NCI-H1436 (cell line): ENCODE measurements around the gene GRK6.
A peak's percentile ranks its signal among the peaks of the same experiment; 100 is the strongest.

Source experiments
- DNase-seq: peaks from one replicate; lab custom pipeline; 2025; lab: John Stamatoyannopoulos, UW

The GRK6 gene

GRCh38 chr5:177453852-177454396 is 27.4 kb downstream of the GRK6 start:
- no peak for DNase-seq

- DNase-seq: peak; percentile 70
These were observed 28.0 kb downstream of the GRK6 start for GRCh38 chr5:177454397-177455035.

GRCh38 chr5:177455036-177455660 is 28.7 kb downstream of the GRK6 start:
- DNase-seq: peak; percentile 68

- DNase-seq: peak; percentile 83
These were observed 29.4 kb downstream of the GRK6 start for GRCh38 chr5:177455661-177456590.

GRCh38 chr5:177456591-177456964 is 30.1 kb downstream of the GRK6 start:
- DNase-seq: no peak

- DNase-seq: peak; percentile 79
These were observed 30.7 kb downstream of the GRK6 start for GRCh38 chr5:177456976-177457851.

GRCh38 chr5:177457852-177458681 is 31.6 kb downstream of the GRK6 start:
- no peak for DNase-seq

- DNase-seq: no peak
These were observed 32.5 kb downstream of the GRK6 start for GRCh38 chr5:177458912-177459350.

- no peak for DNase-seq
These were observed 32.9 kb downstream of the GRK6 start for GRCh38 chr5:177459357-177459756.

GRCh38 chr5:177459819-177460628 is 33.5 kb downstream of the GRK6 start:
- DNase-seq: no peak

- no peak for DNase-seq
These were observed 35.7 kb downstream of the GRK6 start for GRCh38 chr5:177462021-177462670.

- no peak for DNase-seq
These were observed 38.6 kb downstream of the GRK6 start for GRCh38 chr5:177465044-177465443.

- no peak for DNase-seq
These were observed 40.4 kb downstream of the GRK6 start for GRCh38 chr5:177466861-177467260.

GRCh38 chr5:177467436-177467835 is 41.0 kb downstream of the GRK6 start:
- DNase-seq: no peak

GRCh38 chr5:177468329-177468684 is 41.8 kb downstream of the GRK6 start:
- no peak for DNase-seq

- DNase-seq: no peak
These were observed 42.5 kb downstream of the GRK6 start for GRCh38 chr5:177468685-177469628.

GRCh38 chr5:177469750-177470525 is 43.5 kb downstream of the GRK6 start:
- no peak for DNase-seq
